NCI-H69 (cell line): ENCODE measurements around the gene FREM3.
A peak's percentile ranks its signal among the peaks of the same experiment; 100 is the strongest.

Source experiments
- DNase-seq: peaks from one replicate; lab custom pipeline; 2025; lab: John Stamatoyannopoulos, UW

Gene FREM3

GRCh38 chr4:143667461-143667860 is 33.0 kb downstream of the FREM3 start:
- no peak for DNase-seq

DNA sequence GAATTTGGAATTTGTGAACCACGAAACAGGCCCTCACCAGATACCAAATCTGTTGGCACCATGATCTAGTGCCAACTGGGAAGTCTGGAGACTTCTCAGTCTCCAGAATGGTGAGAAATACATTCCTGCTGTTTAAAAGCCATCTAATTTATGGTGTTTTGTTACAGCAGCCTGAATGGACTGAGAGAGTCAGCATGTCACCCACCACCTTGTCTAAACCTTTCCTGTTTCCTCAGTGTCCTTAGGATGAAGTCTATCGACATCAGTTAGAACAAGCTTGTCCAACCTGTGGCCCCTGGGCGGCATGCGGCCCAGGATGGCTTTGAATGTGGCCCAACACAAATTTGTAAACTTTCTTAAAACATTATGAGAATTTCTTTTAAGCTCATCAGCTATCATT is 42.1 kb downstream of the FREM3 start:
- no peak for DNase-seq

DNA sequence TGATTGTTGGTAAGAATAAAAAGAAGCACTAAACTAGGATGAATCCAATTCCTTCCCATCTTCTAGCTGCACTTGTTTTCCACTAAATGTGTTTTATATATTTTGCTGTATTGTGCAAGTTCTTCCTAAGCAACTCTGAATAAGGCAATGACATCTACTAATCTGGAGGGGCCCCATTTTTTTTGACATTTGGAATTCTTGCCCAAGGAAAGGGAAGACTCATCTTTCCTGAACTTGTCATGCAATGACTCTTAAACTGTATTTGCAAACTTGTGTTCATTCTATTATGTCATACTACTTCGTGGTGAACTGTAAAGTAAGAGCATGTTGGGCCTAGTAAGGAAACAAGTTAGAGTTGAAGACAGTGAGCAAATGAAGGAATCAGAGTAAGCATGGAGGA is 45.9 kb downstream of the FREM3 start:
- DNase-seq: no peak

DNA sequence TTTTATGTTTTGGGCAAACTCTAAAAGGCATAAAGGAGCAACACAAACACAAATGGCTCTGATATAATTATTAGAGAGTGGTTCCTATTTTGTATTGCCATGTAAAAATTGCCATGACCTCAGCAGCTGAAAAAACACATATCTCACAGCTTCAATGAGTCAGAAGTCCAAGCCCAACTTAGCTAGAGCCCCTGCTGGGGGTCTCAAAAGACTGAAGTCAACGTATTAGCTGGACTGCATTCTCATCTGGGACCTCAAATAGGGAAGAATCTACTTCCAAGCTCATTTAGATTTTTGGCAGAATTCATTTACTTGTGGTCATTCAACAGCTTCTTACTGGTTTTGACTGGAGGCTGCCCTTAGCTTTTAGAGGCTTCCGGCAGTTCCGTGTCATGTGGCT is 47.4 kb downstream of the FREM3 start:
- DNase-seq: no peak

DNA sequence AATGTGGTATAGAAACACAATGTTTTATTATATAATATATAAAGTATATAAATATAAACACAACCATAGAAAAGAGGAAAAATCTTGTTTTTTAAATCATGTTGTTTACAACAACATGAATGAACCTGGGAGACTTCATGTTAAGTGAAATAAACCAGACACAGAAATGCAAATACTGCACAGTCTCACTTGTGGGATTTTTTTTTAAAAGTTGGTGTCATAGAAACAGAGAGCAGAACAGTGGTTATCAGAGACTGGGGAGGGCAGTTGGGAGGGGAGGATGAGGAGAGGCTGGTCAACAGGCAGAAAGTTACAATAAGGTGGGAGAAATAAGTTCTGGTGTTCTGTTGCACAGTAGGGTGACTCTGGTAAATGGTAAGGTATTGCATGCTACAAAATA is 57.1 kb downstream of the FREM3 start:
- no peak for DNase-seq

- no peak for DNase-seq
These were observed 57.9 kb downstream of the FREM3 start for GRCh38 chr4:143642611-143643010.

- DNase-seq: peak; percentile 2
These were observed 59.1 kb downstream of the FREM3 start for GRCh38 chr4:143641361-143641760.

DNA sequence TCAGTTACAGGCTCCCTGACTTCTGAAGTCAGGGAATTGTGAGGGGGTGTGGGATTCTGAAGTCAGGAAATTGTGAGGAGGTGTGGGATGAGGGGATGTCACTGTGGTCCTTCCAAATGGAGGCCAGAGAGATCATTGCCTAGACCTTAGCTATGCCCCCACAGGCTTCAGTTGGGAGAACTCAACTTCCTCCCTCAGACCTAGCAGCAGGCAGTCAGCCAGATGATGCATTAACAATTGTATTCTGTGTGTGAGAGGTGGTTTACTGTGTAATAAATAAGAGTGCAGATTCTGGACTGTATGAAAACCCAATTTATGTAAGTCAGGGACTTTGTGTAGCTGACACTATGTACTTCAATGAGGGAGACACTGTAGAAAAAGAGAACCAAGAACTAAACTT is 65.7 kb downstream of the FREM3 start:
- no peak for DNase-seq

DNA sequence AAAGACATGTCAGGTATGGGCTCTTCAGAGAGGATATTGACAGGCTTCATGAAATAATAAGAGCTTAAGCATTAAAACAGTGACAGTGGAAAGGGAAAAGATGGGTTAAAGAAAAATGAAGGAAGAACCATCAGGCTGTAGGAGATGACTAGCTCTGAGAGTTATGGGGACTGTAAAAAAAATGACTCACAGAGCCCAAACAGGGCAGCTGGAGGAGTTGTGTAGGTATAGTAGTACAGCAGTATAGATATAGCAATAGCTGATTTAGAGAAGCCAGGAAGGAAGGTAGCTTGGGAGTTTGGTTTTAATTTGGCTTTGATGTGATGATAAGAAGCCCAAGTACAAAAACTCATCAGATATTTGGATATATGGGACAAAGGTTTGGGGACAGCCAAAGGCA is 66.6 kb downstream of the FREM3 start:
- DNase-seq: no peak

DNA sequence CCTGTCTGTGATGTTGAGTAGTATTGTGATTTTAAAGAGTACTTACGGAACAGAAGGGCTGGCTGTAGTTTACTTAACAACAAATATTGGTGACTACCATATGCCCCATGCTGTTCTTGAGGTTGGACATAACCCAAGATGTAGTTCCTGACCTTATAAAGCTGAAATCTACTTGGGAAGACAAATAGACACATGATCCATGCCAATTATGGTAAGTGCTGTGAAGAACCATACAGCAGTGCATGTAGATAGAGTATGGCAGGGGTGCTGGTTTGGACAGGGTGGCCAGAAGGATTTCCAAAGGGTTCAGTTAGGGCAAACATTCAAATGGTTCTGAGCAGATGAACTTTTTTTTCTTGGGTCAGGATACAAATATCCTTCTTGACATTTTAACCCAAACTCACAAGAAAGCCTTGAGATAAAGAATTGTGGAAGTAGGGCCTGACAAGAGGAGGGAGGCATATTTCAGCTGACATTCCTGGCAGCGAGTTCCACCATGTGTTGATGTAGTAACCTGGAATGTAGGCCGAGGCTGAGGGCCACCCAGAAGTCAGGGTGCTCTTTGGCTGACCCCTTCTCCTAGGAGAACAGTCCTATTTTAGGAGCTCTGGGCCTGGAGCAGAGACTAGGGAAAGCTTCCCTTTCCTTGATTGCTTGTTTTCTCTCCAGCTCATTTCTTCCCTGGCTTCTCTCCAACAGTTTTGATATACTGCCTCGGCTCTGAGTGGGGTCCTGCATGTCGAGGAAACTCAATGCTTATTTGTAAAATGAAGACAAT is 74.2 kb downstream of the FREM3 start:
- DNase-seq: peak; percentile 9

DNA sequence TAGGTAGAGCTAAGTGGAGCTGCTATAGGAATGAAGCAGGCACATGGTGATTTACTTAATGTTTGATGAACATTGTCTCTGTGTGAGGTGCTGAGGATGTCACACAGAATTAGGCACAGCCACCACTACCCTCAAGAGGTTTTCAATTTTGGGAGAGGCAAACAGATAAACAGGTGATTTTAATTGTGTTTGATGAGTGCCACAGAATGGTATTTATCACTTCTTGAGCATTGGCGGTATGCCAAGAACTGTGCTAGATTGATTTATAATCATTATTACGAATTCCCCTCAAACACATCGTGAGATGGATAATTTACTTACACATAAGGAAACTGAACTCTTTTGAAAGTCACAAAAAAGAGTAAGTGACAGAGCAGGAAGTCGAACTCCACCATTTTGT is 74.8 kb downstream of the FREM3 start:
- DNase-seq: peak; percentile 9

- DNase-seq: no peak
These were observed 76.6 kb downstream of the FREM3 start for GRCh38 chr4:143623896-143624295.

DNA sequence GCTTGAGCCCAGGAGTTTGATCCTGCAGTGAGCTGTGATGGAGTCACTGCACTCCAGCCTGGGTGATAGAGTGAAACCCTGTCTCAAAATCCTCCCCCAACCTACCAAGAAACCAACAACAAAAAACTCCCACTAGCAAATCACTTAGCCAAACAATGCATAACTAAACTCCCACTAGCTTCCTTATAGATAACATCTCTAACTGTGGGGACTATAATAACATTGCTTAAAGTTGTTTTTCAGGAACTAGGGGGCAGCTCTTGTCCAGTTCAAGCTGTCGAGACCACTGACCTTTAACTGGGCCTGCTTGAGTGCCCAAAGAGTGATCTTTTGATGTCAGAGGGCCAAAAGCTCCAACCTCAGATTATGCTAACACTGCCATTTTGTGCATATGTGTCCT is 81.7 kb downstream of the FREM3 start:
- DNase-seq: no peak

DNA sequence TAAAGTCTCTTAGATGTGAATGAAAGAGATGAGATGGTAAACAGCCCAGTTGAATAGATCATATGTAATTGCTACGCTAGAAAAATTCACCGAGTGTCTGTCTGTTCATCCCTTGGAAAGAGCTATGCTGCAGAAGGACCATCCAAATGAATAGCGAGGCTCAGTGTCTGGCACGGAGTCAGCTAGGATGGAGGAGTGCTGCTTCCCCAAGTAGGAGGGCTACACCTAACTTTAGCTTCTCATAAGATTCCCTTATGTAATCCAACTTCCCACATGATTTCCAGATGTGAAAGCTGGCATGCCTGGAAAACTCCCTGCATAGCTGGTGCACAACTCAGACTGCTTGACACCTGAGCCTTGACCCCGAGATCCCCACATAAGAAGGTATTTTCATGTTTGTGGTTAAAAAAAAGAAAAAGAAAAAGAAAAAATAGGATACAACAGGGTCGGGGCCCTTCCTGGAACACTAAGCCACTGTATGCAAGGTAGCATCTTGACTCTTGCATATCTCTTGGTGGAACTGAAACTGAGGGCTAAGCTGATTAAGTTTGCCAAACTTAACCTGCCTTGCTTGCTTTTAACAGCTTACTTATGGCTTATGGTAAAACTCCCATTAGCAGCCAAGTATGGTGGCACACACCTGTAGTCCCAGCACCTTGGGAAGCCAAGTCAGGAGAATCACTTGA is 82.3 kb downstream of the FREM3 start:
- DNase-seq: no peak

DNA sequence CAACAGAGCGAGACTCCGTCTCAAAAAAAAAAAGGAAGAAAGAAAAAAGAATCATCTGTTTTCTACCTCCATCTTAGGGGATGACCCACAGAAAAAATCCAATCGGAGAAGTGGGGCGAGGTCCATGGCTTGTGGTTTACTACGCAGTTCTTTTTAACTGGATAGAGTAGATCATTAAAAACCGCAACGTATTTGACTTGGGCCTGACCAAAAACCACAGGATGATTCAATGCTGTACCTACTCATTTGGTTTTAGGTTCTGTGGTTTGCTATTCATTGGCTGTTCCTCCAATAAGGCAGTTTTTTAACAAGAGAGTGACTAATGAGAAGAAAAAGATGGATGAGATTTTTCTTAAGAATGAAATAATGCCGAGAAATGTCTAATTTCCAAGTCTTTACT is 83.7 kb downstream of the FREM3 start:
- DNase-seq: no peak

DNA sequence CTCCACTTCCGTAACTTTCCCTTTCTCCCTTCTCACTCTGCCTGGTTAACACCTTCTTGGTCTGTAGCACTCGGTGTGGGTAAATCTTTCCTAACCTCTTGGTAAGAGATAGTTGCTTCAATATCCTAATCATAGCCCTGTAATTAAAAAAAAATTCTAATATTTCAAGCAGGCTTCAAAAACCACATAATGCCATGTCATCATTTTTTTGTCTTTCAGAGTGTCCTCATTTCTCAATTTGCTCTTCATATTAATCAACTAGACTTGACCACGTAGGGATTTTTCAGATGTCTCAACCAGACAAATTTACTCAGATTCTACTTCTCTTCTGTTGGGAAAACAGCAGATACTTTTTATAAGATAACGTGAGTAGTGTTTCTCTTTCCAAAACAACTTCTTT is 91.0 kb downstream of the FREM3 start:
- no peak for DNase-seq

DNA sequence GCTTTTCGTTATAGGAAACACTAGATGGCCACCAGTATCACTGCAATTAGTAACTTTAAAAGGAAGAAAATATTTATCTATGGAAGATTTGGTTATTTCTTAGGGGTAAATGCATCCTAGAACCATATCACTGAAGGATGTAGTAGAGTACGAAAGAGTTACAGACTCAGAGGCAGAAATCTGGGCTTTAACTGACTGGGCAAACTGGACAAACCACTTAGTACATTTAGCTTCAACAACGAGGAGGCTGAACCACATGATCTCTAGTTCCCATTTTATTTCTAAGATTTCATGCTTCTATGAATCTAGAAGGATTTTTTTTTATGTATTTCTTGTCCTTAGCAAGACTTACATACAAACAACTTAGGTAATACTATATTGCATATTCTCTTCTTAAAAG is 94.0 kb downstream of the FREM3 start:
- no peak for DNase-seq

GRCh38 chr4:143599827-143600226 is 100.6 kb downstream of the FREM3 start:
- DNase-seq: no peak

DNA sequence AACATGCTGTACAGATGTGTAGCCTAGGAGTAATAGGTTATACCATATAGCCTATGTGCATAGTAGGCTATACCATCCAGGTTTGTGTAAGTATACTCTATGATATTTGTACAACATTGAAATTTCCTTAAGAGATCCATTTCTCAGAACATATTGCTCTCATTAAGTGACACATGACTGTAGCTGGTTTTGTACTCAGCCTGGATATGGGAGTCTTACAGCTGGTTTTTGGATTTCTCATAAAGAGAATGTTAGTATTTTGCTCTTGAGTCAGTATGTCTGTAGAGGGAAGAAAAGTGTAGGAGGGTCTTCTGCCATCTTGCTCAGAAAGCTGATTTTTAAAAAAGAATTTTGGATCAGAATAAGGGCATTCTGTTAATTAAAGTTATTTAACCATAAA is 101.7 kb downstream of the FREM3 start:
- DNase-seq: no peak

GRCh38 chr4:143597276-143597675 is 103.2 kb downstream of the FREM3 start:
- no peak for DNase-seq

GRCh38 chr4:143587703-143588102 is 112.8 kb downstream of the FREM3 start:
- DNase-seq: peak; percentile 8

- no peak for DNase-seq
These were observed 114.4 kb downstream of the FREM3 start for GRCh38 chr4:143586080-143586479.

DNA sequence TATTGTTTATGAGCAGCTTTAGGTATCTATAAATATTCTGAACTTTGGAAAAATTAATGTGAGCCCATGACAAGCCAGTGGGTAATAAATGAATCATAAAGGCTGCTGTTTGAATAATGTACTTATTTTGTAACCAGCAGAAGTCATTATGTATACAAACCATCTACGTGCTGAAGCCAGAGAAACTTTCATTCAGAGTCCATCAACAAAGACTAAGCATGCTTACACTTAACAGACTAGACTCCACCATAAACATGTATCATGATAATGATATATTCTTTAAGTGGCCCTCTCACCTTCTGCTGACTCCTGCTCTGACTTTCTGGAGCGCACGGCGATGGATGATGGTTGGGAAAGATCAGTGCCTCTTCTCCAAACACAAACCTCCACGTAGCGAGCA is 114.9 kb downstream of the FREM3 start:
- DNase-seq: no peak
